GM12878 (cell line): ENCODE results near the gene ARRDC4. TPM values are rescaled to one million over a fixed set of nuclear protein-coding genes. Genes with fewer than 3 reads are reported as not detected.

ENCODE experiments used
- ATAC-seq: fragments of 200-7000 bp; cut with Tn5 transposase; 3 replicates; pipeline ENCODE4 v1.9.1; 2020; ENCODE audit warnings: mild to moderate bottlenecking, moderate library complexity
- BruUV-seq: library from RNA; stranded (reverse); fragments of 400-500 nt; replicated peaks from 2 replicates; lab custom pipeline; 2021; lab: Mats Ljungman, UMichigan
- CTCF ChIA-PET: fragments of 300-600 bp; sonication (Branson Sonifier 250); formaldehyde crosslinking; extraction: SDS; loops from one replicate; lab custom pipeline; 2021; ENCODE audit warnings: inconsistent platforms; lab: Yijun Ruan, JAX
- POLR2A ChIA-PET: fragments of 350-600 bp; formaldehyde crosslinking; extraction: SDS; loops from one replicate; lab custom pipeline; 2021; ENCODE audit warnings: inconsistent platforms; lab: Charles Lee
- RAD21 ChIA-PET: fragments of 300-600 bp; sonication (Branson Sonifier 250); formaldehyde crosslinking; loops from one replicate; lab custom pipeline; 2023; ENCODE audit warnings: antibody characterized with exemption; ENCODE audit not compliant: unreplicated experiment; lab: Charles Lee
- SMC1A ChIA-PET: fragments of 300-600 bp; sonication (Branson Sonifier 250); formaldehyde crosslinking; loops from one replicate; lab custom pipeline; 2023; ENCODE audit not compliant: unreplicated experiment, uncharacterized antibody; lab: Charles Lee
- DNase-seq: peaks from one replicate; pipeline ENCODE4 v3.0.0-alpha.2; 2011; ENCODE audit warnings: low read depth, low spot score
- FAIRE-seq: peaks from 3 replicates; lab custom pipeline; 2011; peaks lifted over from hg19 to GRCh38; lab: Jason Lieb, UNC
- H2AFZ ChIP-seq: 2 replicates; pipeline ENCODE4 v1.6.0; 2011; ENCODE audit warnings: low read depth, low read length, control low read depth; ENCODE audit not compliant: control insufficient read depth
- H3K27ac ChIP-seq: 2 replicates; pipeline ENCODE4 v1.5.1; 2011; ENCODE audit warnings: control low read depth; ENCODE audit not compliant: control insufficient read depth, insufficient read depth
- H3K27me3 ChIP-seq, 2 experiments: replicated peaks in 1 of 2; 2 replicates each; pipeline versions ENCODE4 v1.6.0 to v1.6.1; 2011; ENCODE audit warnings: low read length in 1 of 2; ENCODE audit not compliant: control insufficient read depth in 2 of 2, insufficient read depth in 2 of 2
- H3K36me3 ChIP-seq, 2 experiments: 2 replicates each; pipeline ENCODE4 v1.5.1; 2011; ENCODE audit warnings: low read length in 1 of 2; ENCODE audit not compliant: control insufficient read depth in 2 of 2, insufficient read depth in 2 of 2
- H3K4me1 ChIP-seq: 2 replicates; pipeline ENCODE4 v1.6.1; 2011; ENCODE audit warnings: mild to moderate bottlenecking, low read length, moderate library complexity, mixed read lengths; ENCODE audit not compliant: control insufficient read depth, insufficient read depth
- H3K4me2 ChIP-seq: 2 replicates; pipeline ENCODE4 v1.6.0; 2011; ENCODE audit warnings: control low read depth; ENCODE audit not compliant: control insufficient read depth, insufficient read depth
- H3K4me3 ChIP-seq: fragments of 200-600 bp; sonication (generic); 2 replicates; pipeline ENCODE4 v1.5.1; 2016
- H3K79me2 ChIP-seq: 2 replicates; pipeline ENCODE4 v1.6.0; 2011; ENCODE audit warnings: low read length; ENCODE audit not compliant: control insufficient read depth, insufficient read depth
- H3K9ac ChIP-seq: 2 replicates; pipeline ENCODE4 v1.8.0; 2011; ENCODE audit warnings: low read length, control low read depth, mixed read lengths; ENCODE audit not compliant: control insufficient read depth, insufficient read depth
- H3K9me3 ChIP-seq: replicated peaks from 3 replicates; pipeline ENCODE4 v1.5.1; 2011; ENCODE audit warnings: mild to moderate bottlenecking, low read length; ENCODE audit not compliant: control insufficient read depth, insufficient read depth
- H4K20me1 ChIP-seq: 2 replicates; pipeline ENCODE4 v1.6.0; 2011; ENCODE audit not compliant: control insufficient read depth, insufficient read depth
- GABPA ChIP-seq: IDR thresholded peaks from 2 replicates; pipeline ENCODE4 v1.6.1; 2014; ENCODE audit warnings: antibody characterized with exemption, low read depth, mild to moderate bottlenecking, inconsistent platforms
- WGBS: methylation state at CpG from one replicate; pipeline ENCODE4 v1.1.6; 2016; ENCODE audit warnings: low lambda C conversion rate; ENCODE audit not compliant: insufficient replicate concordance, insufficient coverage; ENCODE audit errors: missing lambda C conversion rate; 5-methylcytosine and 5-hydroxymethylcytosine counted together
- in situ Hi-C: fragments of 300-500 bp; cut with MboI; formaldehyde crosslinking; loops from 9 replicates; pipeline ENCODE4 v1.14.3; 2018; ENCODE audit warnings: mixed read lengths
- intact Hi-C: fragments of 100-400 bp; cut with micrococcal nuclease; formaldehyde crosslinking; loops from one replicate; pipeline ENCODE4 v1.14.2; 2022; ENCODE audit not compliant: unreplicated experiment
- polyA plus RNA-seq, 11 experiments: library from polyadenylated mRNA; depleted of rRNA in 4 of 11; unstranded in 6 of 11; stranded (reverse) in 5 of 11; fragments of >200 nt; fragmentation: Nextera tagmentation in 4 of 11; fragmentation: Illumina TruSeq in 1 of 11; extraction: Ambion mirVana in 4 of 11; extraction: Trizol in 1 of 11; gene quantifications; 1 replicate in 1 of 11; 2 replicates in 10 of 11; pipeline versions ENCODE4 v1.2.1 to v1.2.3, GENCODE V29; 2011 to 2016; ENCODE audit warnings: inconsistent platforms in 2 of 11, missing spikeins in 2 of 11, low read depth in 1 of 11
- total RNA-seq, 4 experiments: library from RNA; depleted of rRNA in 3 of 4; stranded (reverse); fragments of >200 nt in 3 of 4; fragmentation: Illumina TruSeq in 1 of 4; extraction: Trizol in 1 of 4; gene quantifications; 2 replicates each; pipeline versions ENCODE4 v1.2.1 to v1.2.3, GENCODE V29; 2013 to 2021
- TF ChIP-seq, protein P1 (sequence below): IDR thresholded peaks from 2 replicates; pipeline ENCODE4 v1.6.1; 2012; ENCODE audit warnings: low read depth, low read length, improper control_type of control experiment
- TF ChIP-seq, protein P2 (sequence below): IDR thresholded peaks from 2 replicates; pipeline ENCODE4 v1.6.1; 2012; ENCODE audit warnings: mild to moderate bottlenecking, low read depth, low read length
- TF ChIP-seq, protein P3 (sequence below): fragments of 450-650 bp; formaldehyde crosslinking; IDR thresholded peaks from 2 replicates; pipeline ENCODE4 v1.4.0; 2020; ENCODE audit warnings: mild to moderate bottlenecking, moderate library complexity
- TF ChIP-seq, protein P4 (sequence below): fragments of 450-650 bp; IDR thresholded peaks from 2 replicates; pipeline ENCODE4 v1.6.1; 2016; ENCODE audit warnings: mild to moderate bottlenecking

Gene ARRDC4
- total and polyA plus RNA-seq, 10 of the 15 experiments (the other 5 are each of a cell fraction or from before 2014, with no cell fraction given), result 0.03 to 0.54 (median 0.07) TPM

GRCh38 chr15:97955035-97955434 is 5.5 kb upstream of the ARRDC4 start:
- DNase-seq (no peak), FAIRE-seq (no peak), ATAC-seq (no peak)
- SMC1A ChIA-PET, result no interaction called here
- no peaks in the 10 kb centered on the region for H3K36me3 ChIP-seq
- H3K4me2 ChIP-seq, result no peak overlapping the region
- no peak overlapping the region for H3K9ac ChIP-seq
- in situ Hi-C loops (no loop called here), intact Hi-C loops (no loop called here)
- BruUV-seq, result no TSS peak
- no peaks in the 10 kb centered on the region for H3K27me3 ChIP-seq
- WGBS, result 0% methylated on average over 2 of the region's 2 CpGs
- H2AFZ ChIP-seq, result no peak overlapping the region
- no peaks in the 10 kb centered on the region for H4K20me1 ChIP-seq
- H3K9me3 ChIP-seq, result no peaks in the 10 kb centered on the region; the same call in 1 of the 3 replicates
- CTCF ChIA-PET, result no interaction called here
- H3K4me1 ChIP-seq, result no peaks in the 10 kb centered on the region
- TF ChIP-seq, protein P1, sequence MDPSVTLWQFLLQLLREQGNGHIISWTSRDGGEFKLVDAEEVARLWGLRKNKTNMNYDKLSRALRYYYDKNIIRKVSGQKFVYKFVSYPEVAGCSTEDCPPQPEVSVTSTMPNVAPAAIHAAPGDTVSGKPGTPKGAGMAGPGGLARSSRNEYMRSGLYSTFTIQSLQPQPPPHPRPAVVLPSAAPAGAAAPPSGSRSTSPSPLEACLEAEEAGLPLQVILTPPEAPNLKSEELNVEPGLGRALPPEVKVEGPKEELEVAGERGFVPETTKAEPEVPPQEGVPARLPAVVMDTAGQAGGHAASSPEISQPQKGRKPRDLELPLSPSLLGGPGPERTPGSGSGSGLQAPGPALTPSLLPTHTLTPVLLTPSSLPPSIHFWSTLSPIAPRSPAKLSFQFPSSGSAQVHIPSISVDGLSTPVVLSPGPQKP, result no peak
- no peak for TF ChIP-seq GABPA
- TF ChIP-seq, protein P2, sequence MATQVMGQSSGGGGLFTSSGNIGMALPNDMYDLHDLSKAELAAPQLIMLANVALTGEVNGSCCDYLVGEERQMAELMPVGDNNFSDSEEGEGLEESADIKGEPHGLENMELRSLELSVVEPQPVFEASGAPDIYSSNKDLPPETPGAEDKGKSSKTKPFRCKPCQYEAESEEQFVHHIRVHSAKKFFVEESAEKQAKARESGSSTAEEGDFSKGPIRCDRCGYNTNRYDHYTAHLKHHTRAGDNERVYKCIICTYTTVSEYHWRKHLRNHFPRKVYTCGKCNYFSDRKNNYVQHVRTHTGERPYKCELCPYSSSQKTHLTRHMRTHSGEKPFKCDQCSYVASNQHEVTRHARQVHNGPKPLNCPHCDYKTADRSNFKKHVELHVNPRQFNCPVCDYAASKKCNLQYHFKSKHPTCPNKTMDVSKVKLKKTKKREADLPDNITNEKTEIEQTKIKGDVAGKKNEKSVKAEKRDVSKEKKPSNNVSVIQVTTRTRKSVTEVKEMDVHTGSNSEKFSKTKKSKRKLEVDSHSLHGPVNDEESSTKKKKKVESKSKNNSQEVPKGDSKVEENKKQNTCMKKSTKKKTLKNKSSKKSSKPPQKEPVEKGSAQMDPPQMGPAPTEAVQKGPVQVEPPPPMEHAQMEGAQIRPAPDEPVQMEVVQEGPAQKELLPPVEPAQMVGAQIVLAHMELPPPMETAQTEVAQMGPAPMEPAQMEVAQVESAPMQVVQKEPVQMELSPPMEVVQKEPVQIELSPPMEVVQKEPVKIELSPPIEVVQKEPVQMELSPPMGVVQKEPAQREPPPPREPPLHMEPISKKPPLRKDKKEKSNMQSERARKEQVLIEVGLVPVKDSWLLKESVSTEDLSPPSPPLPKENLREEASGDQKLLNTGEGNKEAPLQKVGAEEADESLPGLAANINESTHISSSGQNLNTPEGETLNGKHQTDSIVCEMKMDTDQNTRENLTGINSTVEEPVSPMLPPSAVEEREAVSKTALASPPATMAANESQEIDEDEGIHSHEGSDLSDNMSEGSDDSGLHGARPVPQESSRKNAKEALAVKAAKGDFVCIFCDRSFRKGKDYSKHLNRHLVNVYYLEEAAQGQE, result no peak
- TF ChIP-seq, protein P3, sequence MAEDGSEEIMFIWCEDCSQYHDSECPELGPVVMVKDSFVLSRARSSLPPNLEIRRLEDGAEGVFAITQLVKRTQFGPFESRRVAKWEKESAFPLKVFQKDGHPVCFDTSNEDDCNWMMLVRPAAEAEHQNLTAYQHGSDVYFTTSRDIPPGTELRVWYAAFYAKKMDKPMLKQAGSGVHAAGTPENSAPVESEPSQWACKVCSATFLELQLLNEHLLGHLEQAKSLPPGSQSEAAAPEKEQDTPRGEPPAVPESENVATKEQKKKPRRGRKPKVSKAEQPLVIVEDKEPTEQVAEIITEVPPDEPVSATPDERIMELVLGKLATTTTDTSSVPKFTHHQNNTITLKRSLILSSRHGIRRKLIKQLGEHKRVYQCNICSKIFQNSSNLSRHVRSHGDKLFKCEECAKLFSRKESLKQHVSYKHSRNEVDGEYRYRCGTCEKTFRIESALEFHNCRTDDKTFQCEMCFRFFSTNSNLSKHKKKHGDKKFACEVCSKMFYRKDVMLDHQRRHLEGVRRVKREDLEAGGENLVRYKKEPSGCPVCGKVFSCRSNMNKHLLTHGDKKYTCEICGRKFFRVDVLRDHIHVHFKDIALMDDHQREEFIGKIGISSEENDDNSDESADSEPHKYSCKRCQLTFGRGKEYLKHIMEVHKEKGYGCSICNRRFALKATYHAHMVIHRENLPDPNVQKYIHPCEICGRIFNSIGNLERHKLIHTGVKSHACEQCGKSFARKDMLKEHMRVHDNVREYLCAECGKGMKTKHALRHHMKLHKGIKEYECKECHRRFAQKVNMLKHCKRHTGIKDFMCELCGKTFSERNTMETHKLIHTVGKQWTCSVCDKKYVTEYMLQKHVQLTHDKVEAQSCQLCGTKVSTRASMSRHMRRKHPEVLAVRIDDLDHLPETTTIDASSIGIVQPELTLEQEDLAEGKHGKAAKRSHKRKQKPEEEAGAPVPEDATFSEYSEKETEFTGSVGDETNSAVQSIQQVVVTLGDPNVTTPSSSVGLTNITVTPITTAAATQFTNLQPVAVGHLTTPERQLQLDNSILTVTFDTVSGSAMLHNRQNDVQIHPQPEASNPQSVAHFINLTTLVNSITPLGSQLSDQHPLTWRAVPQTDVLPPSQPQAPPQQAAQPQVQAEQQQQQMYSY (CRISPR knock-in tag), result no peak
- TF ChIP-seq, protein P4, sequence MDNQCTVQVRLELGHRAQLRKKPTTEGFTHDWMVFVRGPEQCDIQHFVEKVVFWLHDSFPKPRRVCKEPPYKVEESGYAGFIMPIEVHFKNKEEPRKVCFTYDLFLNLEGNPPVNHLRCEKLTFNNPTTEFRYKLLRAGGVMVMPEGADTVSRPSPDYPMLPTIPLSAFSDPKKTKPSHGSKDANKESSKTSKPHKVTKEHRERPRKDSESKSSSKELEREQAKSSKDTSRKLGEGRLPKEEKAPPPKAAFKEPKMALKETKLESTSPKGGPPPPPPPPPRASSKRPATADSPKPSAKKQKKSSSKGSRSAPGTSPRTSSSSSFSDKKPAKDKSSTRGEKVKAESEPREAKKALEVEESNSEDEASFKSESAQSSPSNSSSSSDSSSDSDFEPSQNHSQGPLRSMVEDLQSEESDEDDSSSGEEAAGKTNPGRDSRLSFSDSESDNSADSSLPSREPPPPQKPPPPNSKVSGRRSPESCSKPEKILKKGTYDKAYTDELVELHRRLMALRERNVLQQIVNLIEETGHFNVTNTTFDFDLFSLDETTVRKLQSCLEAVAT, result no peak
- no peak overlapping the region for H3K4me3 ChIP-seq
- H3K27ac ChIP-seq, result no peak overlapping the region
- RAD21 ChIA-PET, result no interaction called here
- POLR2A ChIA-PET, result no interaction called here
- H3K79me2 ChIP-seq, result no peaks in the 10 kb centered on the region
